ENCODE results near the gene PDLIM5. TPM values are rescaled to one million over a fixed set of nuclear protein-coding genes. Genes with fewer than 3 reads are reported as not detected.

The PDLIM5 gene
- total and polyA plus RNA-seq, 9 donors = 154 to 282 (median 221) TPM

DNA sequence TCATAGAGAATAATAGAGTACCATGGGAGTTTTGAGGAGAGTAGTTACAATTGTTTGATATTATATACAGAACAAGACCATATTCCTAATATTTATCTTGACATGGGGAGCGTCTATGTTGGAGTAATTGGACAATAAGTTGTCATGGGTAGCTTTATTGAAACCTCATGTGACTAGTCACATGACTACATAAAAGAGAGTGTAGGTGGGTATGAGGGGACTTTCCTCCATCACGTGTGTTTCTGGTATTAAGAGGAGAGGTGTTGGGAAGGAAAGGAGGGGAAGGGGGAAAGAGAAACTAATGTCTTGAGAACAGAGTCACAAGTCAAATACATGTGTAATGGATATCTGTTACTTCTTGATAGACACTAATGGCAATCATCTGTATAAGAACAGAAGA, 33.1 kb downstream of the PDLIM5 start:
- 14% methylated on average over 1 of the region's 2 CpGs for WGBS (ENCODE audit: insufficient coverage)
- H3K27ac ChIP-seq (ENCODE audit: low read length) = no peak overlapping the region
- DNase-seq = no peak

DNA sequence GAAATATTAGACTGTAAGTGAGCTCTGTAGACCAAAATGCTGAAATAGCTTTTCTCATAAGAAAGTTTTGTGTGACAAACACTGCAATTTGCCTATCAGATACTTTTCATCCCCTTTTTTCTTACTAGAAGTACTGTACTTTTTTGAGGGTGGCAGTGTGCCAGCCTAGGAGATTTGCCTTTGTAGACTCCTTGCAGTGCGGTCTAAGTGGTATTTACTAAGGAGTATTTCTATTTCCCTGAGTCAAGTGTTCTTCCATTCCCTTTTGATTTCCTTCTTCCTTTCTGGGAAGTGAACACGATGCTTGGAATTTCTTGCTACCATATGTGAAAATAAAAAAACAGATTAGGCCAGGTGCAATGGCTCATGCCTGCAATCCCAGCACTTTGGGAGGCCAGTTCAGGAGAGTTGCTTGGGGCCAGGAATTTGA, 34.6 kb downstream of the PDLIM5 start:
- Histone ChIP-seq H3K36me3 (ENCODE audit: control insufficient read depth, insufficient read depth, low read length) (no peaks in the 10 kb centered on the region), H3K9me3 (replicated peaks; ENCODE audit: control insufficient read depth, low read depth, low read length) (no peaks in the 10 kb centered on the region), H3K4me3 (ENCODE audit: low read length) (no peak overlapping the region), H3K27ac (ENCODE audit: low read length) (no peak overlapping the region), H3K4me1 (ENCODE audit: control insufficient read depth, insufficient read depth, low read length) (no peaks in the 10 kb centered on the region), H3K27me3 (ENCODE audit: control insufficient read depth, insufficient read depth, low read length) (no peaks in the 10 kb centered on the region)
- DNase-seq = no peak
- WGBS (ENCODE audit: insufficient coverage) = no CpG with 5 or more reads among the region's 2 CpGs

More for the DNA sequence above, 33.1 kb downstream of the PDLIM5 start:
- Histone ChIP-seq H3K4me3 (ENCODE audit: low read length) (no peak overlapping the region), H3K4me1 (ENCODE audit: control insufficient read depth, insufficient read depth, low read length) (no peaks in the 10 kb centered on the region), H3K36me3 (ENCODE audit: control insufficient read depth, insufficient read depth, low read length) (no peaks in the 10 kb centered on the region), H3K9me3 (replicated peaks; ENCODE audit: control insufficient read depth, low read depth, low read length) (no peaks in the 10 kb centered on the region), H3K27me3 (ENCODE audit: control insufficient read depth, insufficient read depth, low read length) (no peaks in the 10 kb centered on the region)

DNA sequence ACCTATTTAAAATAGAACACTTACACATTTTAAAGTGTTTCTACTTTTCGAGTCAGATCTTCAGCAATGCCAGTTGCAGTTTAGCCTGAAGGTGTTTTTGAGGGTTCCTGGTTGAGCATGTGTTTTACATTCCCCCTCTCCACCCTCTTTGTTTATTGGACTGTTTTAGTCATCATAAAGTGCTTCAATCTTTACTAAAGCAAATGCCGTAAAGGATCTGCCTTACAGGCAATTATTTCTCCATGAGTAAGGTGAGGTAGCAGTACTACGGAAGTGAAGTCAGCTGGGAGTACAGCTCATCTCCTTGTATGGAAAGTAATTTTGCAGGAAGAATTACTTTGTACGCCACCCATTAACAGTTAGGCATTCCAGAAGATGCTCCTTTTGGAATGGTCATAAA, 36.9 kb downstream of the PDLIM5 start:
- H3K4me3 ChIP-seq (ENCODE audit: low read length) = no peak overlapping the region
- H3K4me1 ChIP-seq (ENCODE audit: control insufficient read depth, insufficient read depth, low read length) = no peaks in the 10 kb centered on the region
- H3K27me3 ChIP-seq (ENCODE audit: control insufficient read depth, insufficient read depth, low read length) = no peaks in the 10 kb centered on the region
- no CpG with 5 or more reads among the region's 4 CpGs for WGBS (ENCODE audit: insufficient coverage)
- H3K36me3 ChIP-seq (ENCODE audit: control insufficient read depth, insufficient read depth, low read length) = no peaks in the 10 kb centered on the region
- H3K9me3 ChIP-seq (replicated peaks; ENCODE audit: control insufficient read depth, low read depth, low read length) = no peaks in the 10 kb centered on the region
- peak overlapping the region; percentile 47 for H3K27ac ChIP-seq (ENCODE audit: low read length)
- DNase-seq = peak; percentile 19

DNA sequence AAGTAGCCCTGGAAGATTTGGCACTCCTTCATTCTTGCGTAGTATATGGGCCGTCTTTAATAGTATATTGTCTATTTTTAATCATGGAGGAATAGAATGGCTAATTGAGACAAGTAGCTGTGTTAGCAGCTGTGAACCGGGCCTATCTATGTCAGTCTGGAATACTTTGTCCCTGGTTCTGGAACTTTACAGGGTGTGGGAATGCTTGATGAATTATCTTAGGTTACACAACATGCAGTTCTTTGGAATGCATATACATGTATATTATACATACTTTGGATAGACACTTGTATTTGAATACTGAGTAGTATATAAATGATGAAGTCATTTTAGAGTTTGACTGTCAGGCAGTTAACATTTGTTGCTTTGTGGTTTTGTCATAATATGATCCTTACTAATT, 37.4 kb downstream of the PDLIM5 start:
- WGBS (ENCODE audit: insufficient coverage) = no CpG with 5 or more reads among the region's 3 CpGs
- H3K27ac ChIP-seq (ENCODE audit: low read length) = peak overlapping the region; percentile 47
- H3K27me3 ChIP-seq (ENCODE audit: control insufficient read depth, insufficient read depth, low read length) = no peaks in the 10 kb centered on the region
- H3K4me1 ChIP-seq (ENCODE audit: control insufficient read depth, insufficient read depth, low read length) = no peaks in the 10 kb centered on the region
- H3K36me3 ChIP-seq (ENCODE audit: control insufficient read depth, insufficient read depth, low read length) = peaks cover 4% of the 10 kb centered on the region
- H3K4me3 ChIP-seq (ENCODE audit: low read length) = no peak overlapping the region
- DNase-seq = no peak
- H3K9me3 ChIP-seq (replicated peaks; ENCODE audit: control insufficient read depth, low read depth, low read length) = no peaks in the 10 kb centered on the region

DNA sequence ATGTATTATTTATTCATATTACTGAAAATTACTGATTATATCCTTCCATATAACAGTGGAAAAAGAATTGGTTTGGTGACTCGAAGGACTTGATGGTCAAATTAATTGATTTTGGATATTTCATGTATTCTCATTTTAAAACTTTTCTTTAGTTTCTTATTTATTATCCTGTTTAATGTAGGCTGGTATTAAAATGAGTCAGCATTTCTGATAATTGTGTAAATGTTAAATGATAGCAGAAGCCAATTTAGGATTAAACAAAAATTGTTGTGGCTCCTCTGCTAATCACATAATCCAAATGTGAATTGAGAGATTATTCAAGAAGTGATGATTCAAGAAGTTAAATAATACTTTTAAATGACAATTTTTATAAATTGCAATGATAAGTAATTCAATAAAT, 38.7 kb downstream of the PDLIM5 start:
- H3K27me3 ChIP-seq (ENCODE audit: control insufficient read depth, insufficient read depth, low read length) = no peaks in the 10 kb centered on the region
- no peaks in the 10 kb centered on the region for H3K9me3 ChIP-seq (replicated peaks; ENCODE audit: control insufficient read depth, low read depth, low read length)
- H3K4me3 ChIP-seq (ENCODE audit: low read length) = no peak overlapping the region
- DNase-seq = no peak
- H3K4me1 ChIP-seq (ENCODE audit: control insufficient read depth, insufficient read depth, low read length) = no peaks in the 10 kb centered on the region
- no peak overlapping the region for H3K27ac ChIP-seq (ENCODE audit: low read length)
- peaks cover 4% of the 10 kb centered on the region for H3K36me3 ChIP-seq (ENCODE audit: control insufficient read depth, insufficient read depth, low read length)
- WGBS (ENCODE audit: insufficient coverage) = no CpG with 5 or more reads among the region's 1 CpG

DNA sequence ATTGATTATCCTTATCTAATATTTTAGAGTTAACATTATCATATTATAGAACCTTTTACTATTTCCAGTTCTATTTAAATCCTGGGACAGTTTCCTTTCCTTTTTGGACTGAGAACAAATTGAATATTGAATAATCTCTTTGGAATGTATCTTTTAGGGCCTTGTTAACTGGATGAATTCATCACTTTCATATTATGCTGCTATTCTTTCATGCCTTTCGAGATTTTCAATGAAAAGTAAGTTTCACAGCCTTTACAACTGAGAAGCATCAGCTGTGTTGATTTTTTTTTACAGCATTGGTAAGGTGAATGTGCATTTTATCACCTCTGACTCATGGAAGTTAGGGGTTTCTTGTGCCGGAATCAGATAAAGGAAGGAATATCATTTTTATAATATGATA, 39.6 kb downstream of the PDLIM5 start:
- Histone ChIP-seq H3K4me1 (ENCODE audit: control insufficient read depth, insufficient read depth, low read length) (no peaks in the 10 kb centered on the region), H3K27ac (ENCODE audit: low read length) (no peak overlapping the region), H3K27me3 (ENCODE audit: control insufficient read depth, insufficient read depth, low read length) (no peaks in the 10 kb centered on the region), H3K9me3 (replicated peaks; ENCODE audit: control insufficient read depth, low read depth, low read length) (no peaks in the 10 kb centered on the region), H3K36me3 (ENCODE audit: control insufficient read depth, insufficient read depth, low read length) (peaks cover 4% of the 10 kb centered on the region), H3K4me3 (ENCODE audit: low read length) (no peak overlapping the region)
- peak; percentile 35 for DNase-seq
- WGBS (ENCODE audit: insufficient coverage) = no CpG with 5 or more reads among the region's 2 CpGs

DNA sequence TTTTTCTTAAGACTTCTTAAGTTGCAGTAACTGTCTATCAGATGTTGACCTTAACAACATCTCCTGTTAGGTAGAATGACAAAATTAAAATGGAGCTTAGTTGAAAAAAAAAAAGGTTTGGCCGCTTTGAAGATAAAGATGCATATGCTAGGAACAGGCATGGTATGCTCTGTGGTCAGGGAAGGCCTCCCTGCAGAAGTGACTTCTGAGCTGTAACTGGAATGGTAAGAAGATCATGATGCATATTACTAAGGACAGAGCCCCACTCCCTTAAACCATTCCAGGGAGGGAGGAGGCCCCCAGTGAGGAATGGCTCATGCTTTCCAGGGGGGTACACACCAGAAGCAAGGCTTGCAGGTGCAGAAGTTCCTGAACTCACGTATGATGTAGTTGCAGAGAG, 43.7 kb downstream of the PDLIM5 start:
- no peak overlapping the region for H3K27ac ChIP-seq (ENCODE audit: low read length)

DNA sequence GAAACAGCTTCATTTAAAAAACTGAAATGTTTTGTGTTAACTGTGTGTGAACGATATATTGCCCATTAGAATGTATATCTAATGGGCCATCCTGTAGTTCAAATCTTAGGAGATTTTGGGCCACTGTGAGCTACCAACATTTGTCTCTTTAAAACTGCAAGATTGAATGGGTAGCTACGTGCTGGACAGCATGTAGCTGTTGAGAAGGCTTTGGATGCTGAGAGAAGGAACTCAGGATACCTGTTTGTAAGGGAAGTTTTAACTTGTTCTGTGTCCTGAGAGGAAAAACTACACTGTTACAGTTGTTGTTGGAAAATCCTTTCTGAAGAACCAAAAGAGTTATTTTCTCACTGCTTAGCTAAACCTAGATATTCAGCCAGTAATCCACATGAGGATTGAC, 45.9 kb downstream of the PDLIM5 start:
- H3K4me1 ChIP-seq (ENCODE audit: control insufficient read depth, insufficient read depth, low read length) = peaks cover 5% of the 10 kb centered on the region
- DNase-seq = peak; percentile 44
- H3K27me3 ChIP-seq (ENCODE audit: control insufficient read depth, insufficient read depth, low read length) = no peaks in the 10 kb centered on the region
- WGBS (ENCODE audit: insufficient coverage) = 58% methylated on average over 2 of the region's 2 CpGs
- no peak overlapping the region for H3K4me3 ChIP-seq (ENCODE audit: low read length)
- peaks cover 4% of the 10 kb centered on the region for H3K36me3 ChIP-seq (ENCODE audit: control insufficient read depth, insufficient read depth, low read length)
- no peak overlapping the region for H3K27ac ChIP-seq (ENCODE audit: low read length)
- H3K9me3 ChIP-seq (replicated peaks; ENCODE audit: control insufficient read depth, low read depth, low read length) = no peaks in the 10 kb centered on the region

More for the DNA sequence above, 43.7 kb downstream of the PDLIM5 start:
- 85% methylated on average over 1 of the region's 2 CpGs for WGBS (ENCODE audit: insufficient coverage)
- Histone ChIP-seq H3K27me3 (ENCODE audit: control insufficient read depth, insufficient read depth, low read length) (no peaks in the 10 kb centered on the region), H3K36me3 (ENCODE audit: control insufficient read depth, insufficient read depth, low read length) (peaks cover 4% of the 10 kb centered on the region), H3K9me3 (replicated peaks; ENCODE audit: control insufficient read depth, low read depth, low read length) (no peaks in the 10 kb centered on the region), H3K4me1 (ENCODE audit: control insufficient read depth, insufficient read depth, low read length) (no peaks in the 10 kb centered on the region), H3K4me3 (ENCODE audit: low read length) (no peak overlapping the region)
- DNase-seq = no peak

DNA sequence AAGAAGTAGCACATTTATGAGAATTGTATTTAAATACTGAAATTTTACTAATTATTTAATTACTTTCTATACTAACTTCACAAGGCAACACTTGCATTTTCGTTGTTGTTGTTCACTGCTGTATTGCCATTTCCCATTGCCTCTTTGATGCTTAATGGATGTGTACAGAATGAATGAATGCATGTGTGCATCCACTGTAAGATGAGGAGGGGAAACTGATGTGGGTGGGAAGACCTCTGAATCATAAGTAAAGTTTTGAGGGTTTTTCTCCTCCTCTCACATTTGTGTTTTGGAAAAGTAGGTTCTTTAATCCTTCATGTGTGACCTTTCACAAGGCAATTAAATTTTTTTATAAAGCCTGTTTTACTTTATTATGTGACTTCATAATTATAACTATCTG, 46.8 kb downstream of the PDLIM5 start:
- WGBS (ENCODE audit: insufficient coverage) = no CpG with 5 or more reads among the region's 1 CpG
- Histone ChIP-seq H3K36me3 (ENCODE audit: control insufficient read depth, insufficient read depth, low read length) (peaks cover 4% of the 10 kb centered on the region), H3K9me3 (replicated peaks; ENCODE audit: control insufficient read depth, low read depth, low read length) (no peaks in the 10 kb centered on the region), H3K4me3 (ENCODE audit: low read length) (no peak overlapping the region), H3K4me1 (ENCODE audit: control insufficient read depth, insufficient read depth, low read length) (peaks cover 5% of the 10 kb centered on the region), H3K27me3 (ENCODE audit: control insufficient read depth, insufficient read depth, low read length) (no peaks in the 10 kb centered on the region), H3K27ac (ENCODE audit: low read length) (no peak overlapping the region)
- no peak for DNase-seq

DNA sequence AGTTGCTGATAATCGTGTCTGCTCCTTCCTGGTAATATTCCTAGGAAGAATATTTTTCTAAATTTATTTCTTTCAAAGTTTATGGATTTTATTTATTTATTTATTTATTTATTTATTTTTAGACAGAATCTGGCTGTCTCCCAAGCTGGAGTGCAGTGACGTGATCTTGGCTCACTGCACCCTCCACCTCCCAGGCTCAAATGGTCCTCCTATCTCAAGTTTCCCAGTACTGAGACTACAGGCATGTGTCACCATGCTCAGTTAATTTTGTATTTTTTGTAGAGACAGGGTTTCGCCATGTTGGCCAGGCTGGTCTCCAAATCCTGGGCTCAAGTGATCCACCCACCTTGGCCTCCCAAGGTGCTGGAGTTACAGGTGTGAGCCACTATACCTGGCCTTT, 48.9 kb downstream of the PDLIM5 start:
- Histone ChIP-seq H3K27ac (ENCODE audit: low read length) (peak overlapping the region; percentile 15), H3K4me3 (ENCODE audit: low read length) (no peak overlapping the region), H3K27me3 (ENCODE audit: control insufficient read depth, insufficient read depth, low read length) (no peaks in the 10 kb centered on the region), H3K36me3 (ENCODE audit: control insufficient read depth, insufficient read depth, low read length) (no peaks in the 10 kb centered on the region), H3K4me1 (ENCODE audit: control insufficient read depth, insufficient read depth, low read length) (peaks cover 5% of the 10 kb centered on the region), H3K9me3 (replicated peaks; ENCODE audit: control insufficient read depth, low read depth, low read length) (no peaks in the 10 kb centered on the region)
- DNase-seq = peak; percentile 37
- WGBS (ENCODE audit: insufficient coverage) = no CpG with 5 or more reads among the region's 3 CpGs

DNA sequence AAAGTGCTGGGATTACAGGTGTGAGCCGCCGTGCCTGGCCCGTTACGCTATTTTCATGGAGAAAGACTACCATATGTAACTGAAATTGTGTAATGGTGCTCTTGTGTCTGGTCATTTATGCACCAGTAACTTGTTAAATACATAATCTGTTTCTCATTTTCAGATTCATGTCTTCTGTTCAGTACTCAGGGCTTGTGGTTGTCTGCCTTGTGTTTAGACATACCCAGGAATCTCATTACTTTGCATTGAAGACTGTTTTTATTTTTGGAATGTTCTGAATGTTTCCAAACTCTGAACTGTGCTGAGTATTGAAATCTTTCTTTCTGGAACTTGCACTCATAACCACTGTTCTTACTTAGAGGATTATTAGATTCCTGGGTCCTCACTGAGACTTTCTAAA, 52.8 kb downstream of the PDLIM5 start:
- DNase-seq = no peak
- WGBS (ENCODE audit: insufficient coverage) = no CpG with 5 or more reads among the region's 4 CpGs
- no peaks in the 10 kb centered on the region for H3K9me3 ChIP-seq (replicated peaks; ENCODE audit: control insufficient read depth, low read depth, low read length)
- H3K27ac ChIP-seq (ENCODE audit: low read length) = no peak overlapping the region
- no peak overlapping the region for H3K4me3 ChIP-seq (ENCODE audit: low read length)
- peaks cover 4% of the 10 kb centered on the region for H3K36me3 ChIP-seq (ENCODE audit: control insufficient read depth, insufficient read depth, low read length)
- H3K4me1 ChIP-seq (ENCODE audit: control insufficient read depth, insufficient read depth, low read length) = peaks cover 9% of the 10 kb centered on the region
- H3K27me3 ChIP-seq (ENCODE audit: control insufficient read depth, insufficient read depth, low read length) = no peaks in the 10 kb centered on the region

Measured in muscle of leg (tissue), 11 donors.